ENCODE measurements around the gene CILP2.

- TF ChIP-seq CTCF (conservative IDR thresholded peaks at IDR 0.05; ENCODE audit: low read depth, low read length) (no peak), EZH2 (IDR thresholded peaks at IDR 0.05; ENCODE audit: borderline replicate concordance, low read depth, low read length, poor library complexity, severe bottlenecking) (no peak)
Observed at GRCh38 chr19:19498255-19498991, 39.6 kb upstream of the CILP2 start.
